Prostate gland (tissue), 2 donors: ENCODE data around the gene WFS1. TPM values are rescaled to one million over a fixed set of nuclear protein-coding genes. Genes with fewer than 3 reads are reported as not detected.

ENCODE experiments used
- DNase-seq: peaks from one replicate; pipeline ENCODE4 v3.0.0-alpha.2; 2019; ENCODE audit warnings: low spot score
- H3K27ac ChIP-seq, 2 donors: fragments of 200-600 bp; sonication (generic); 2 replicates each; pipeline ENCODE4 v1.5.1; 2017 to 2019
- H3K27me3 ChIP-seq: fragments of 200-600 bp; sonication (generic); replicated peaks from 2 replicates; pipeline ENCODE4 v1.5.1; 2019; ENCODE audit not compliant: insufficient read depth
- H3K36me3 ChIP-seq, 2 donors: fragments of 200-600 bp; sonication (generic); 1 replicate in 1 of 2; 2 replicates in 1 of 2; pipeline versions ENCODE4 v1.5.1 to v1.8.1; 2017 to 2019
- H3K4me1 ChIP-seq: fragments of 200-600 bp; sonication (generic); replicated peaks from 2 replicates; pipeline ENCODE4 v1.5.1; 2019
- H3K4me3 ChIP-seq, 2 donors: fragments of 200-600 bp; sonication (generic); 2 replicates each; pipeline ENCODE4 v1.5.1; 2017 to 2019
- H3K9me3 ChIP-seq: fragments of 200-600 bp; sonication (generic); 2 replicates; pipeline ENCODE4 v1.5.1; 2017
- CTCF ChIP-seq, 4 experiments: fragments of 200-600 bp in 2 of 4; fragments of 450-650 bp in 2 of 4; sonication (generic) in 2 of 4; IDR thresholded peaks; 1 replicate in 3 of 4; 2 replicates in 1 of 4; pipeline ENCODE4 v1.5.1; 2016 to 2019; ENCODE audit warnings: antibody characterized with exemption in 4 of 4, mild to moderate bottlenecking in 2 of 4, moderate library complexity in 2 of 4
- POLR2A ChIP-seq: fragments of 450-650 bp; IDR thresholded peaks from one replicate; pipeline ENCODE4 v1.6.1; 2016; ENCODE audit warnings: antibody characterized with exemption, mild to moderate bottlenecking
- POLR2AphosphoS5 ChIP-seq: sonication (generic); formaldehyde crosslinking; IDR thresholded peaks from one replicate; pipeline ENCODE4 v1.6.1; 2017; ENCODE audit warnings: antibody characterized with exemption
- WGBS: methylation state at CpG from one replicate; pipeline ENCODE4 v1.1.5; 2018; 5-methylcytosine and 5-hydroxymethylcytosine counted together
- intact Hi-C: fragments of 100-400 bp; cut with DNase I; formaldehyde crosslinking; loops from one replicate; pipeline ENCODE4 v1.14.2; 2022
- total RNA-seq, 2 donors: library from RNA; depleted of rRNA; stranded (reverse); fragments of >200 nt; gene quantifications; one replicate each; pipeline ENCODE4 v1.1.0, GENCODE V29; 2016

The WFS1 gene
- total RNA-seq, 2 donors from 2014 or later: 53.4 to 169 TPM

DNA sequence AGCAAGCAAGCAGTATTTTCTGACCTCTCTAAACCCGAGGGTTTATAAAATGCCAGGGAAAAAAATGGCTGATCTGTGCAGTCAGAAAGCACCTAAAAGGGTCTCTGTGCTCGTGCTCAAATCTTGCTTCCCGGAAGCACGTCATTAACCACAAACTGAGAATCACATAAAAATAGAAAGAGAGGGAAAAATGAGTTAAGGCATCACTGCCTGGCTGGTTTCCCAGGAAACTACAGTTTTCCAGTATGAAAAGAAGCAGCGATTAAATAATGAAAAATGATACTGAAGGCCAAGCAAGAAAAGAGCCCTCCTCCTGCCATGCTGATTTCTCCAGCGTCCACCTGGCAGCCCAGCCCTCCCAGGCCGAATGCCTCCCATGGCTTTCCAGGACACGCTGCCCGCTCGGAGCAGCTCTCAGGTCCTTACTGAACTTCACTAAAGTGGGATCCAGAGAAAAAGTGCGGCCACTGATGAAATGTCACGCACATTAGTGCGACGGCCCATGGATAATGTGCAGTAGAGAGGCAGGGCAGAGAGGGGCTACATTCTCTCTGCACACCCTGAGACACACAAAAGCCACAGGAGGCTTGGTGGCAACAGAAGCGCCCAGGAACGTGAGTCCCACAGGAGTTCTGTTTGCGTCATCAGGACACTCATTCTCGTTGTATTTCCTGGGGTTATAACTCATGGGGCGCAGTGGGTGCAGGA lies 80.4 kb downstream of the WFS1 start:
- intact Hi-C loops: no loop called here
- no peak for TF ChIP-seq CTCF (IDR thresholded peaks at IDR 0.05)
- no peak for TF ChIP-seq POLR2AphosphoS5
- TF ChIP-seq POLR2A: no peak
- Histone ChIP-seq H3K27ac (no peak overlapping the region), H3K4me3 (no peak overlapping the region), H3K9me3 (no peaks in the 10 kb centered on the region), H3K4me1 (no peaks in the 10 kb centered on the region), H3K36me3 (no peaks in the 10 kb centered on the region), H3K27me3 (no peaks in the 10 kb centered on the region)
- WGBS: 63% methylated on average over 19 of the region's 19 CpGs
- DNase-seq: no peak

DNA sequence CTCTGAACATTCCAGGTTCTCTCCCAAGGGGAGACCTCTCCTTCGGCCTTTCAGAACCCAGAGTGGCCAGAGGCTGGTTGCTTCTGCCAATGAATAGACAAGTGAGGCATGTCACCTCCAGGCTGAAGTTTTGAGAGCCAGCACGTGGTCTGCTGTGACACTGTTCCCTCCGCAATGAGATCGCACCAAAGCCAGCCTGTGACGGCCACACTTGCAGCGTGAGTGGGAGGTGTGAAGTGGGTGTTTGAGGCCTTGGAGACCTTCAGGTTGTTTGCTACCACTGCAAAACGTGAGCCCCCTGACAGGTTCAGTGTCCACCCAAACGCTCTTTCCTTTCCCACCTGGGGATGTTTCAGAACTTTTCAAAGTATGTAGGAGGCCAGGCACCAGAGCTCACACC lies 81.0 kb downstream of the WFS1 start:
- TF ChIP-seq POLR2A: no peak
- TF ChIP-seq POLR2AphosphoS5: no peak
- TF ChIP-seq CTCF (IDR thresholded peaks at IDR 0.05): no peak
- intact Hi-C loops: no loop called here
- WGBS: 80% methylated on average over 8 of the region's 8 CpGs
- Histone ChIP-seq H3K4me1 (no peaks in the 10 kb centered on the region), H3K36me3 (no peaks in the 10 kb centered on the region), H3K27ac (no peak overlapping the region), H3K4me3 (no peak overlapping the region), H3K9me3 (no peaks in the 10 kb centered on the region), H3K27me3 (no peaks in the 10 kb centered on the region)
- DNase-seq: no peak

DNA sequence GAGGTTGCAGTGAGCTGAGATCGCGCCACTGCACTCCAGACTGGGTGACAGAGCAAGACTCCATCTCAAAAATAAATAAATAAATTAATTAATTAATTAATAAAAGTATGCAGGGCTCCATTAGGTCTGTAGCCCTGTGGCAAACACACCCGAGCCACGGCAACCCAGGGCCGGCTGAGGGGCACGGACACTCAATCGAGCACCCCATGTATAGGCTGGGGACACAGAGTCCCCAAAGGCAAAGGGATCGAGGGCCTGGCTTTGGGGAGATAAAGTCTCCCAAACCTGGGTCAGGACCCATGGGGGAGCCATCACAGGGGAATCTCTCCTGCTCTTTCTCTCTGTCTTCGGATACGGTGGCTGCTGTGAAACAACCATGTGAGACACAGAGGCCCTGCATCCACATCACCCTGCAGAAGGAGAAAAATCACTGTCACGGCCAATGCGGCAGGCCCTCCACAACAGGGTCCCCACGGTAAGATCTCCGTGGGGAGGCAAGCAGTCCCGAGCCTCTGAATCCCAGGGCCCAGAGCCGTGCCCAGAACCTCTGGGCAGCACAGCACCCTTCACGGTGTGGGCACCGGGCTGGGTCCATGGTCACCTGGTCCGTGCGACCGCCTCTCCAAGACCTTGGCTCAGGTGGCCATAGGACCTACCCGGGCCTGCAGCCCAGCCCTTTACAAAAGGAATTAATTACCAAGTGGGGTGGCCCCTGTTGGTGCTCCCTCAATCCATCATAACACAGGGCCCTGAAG lies 81.8 kb downstream of the WFS1 start:
- Histone ChIP-seq H3K27ac (no peak overlapping the region), H3K9me3 (no peaks in the 10 kb centered on the region), H3K36me3 (no peaks in the 10 kb centered on the region), H3K4me3 (no peak overlapping the region), H3K4me1 (no peaks in the 10 kb centered on the region), H3K27me3 (no peaks in the 10 kb centered on the region)
- DNase-seq: no peak
- 91% methylated on average over 22 of the region's 22 CpGs for WGBS
- no peak for TF ChIP-seq CTCF (IDR thresholded peaks at IDR 0.05)
- intact Hi-C loops: no loop called here

GRCh38 chr4:6352031-6352692 lies 82.5 kb downstream of the WFS1 start:
- intact Hi-C loops: no loop called here
- no peak overlapping the region for H3K27ac ChIP-seq
- DNase-seq: no peak
- no peaks in the 10 kb centered on the region for H3K27me3 ChIP-seq
- no peak for TF ChIP-seq POLR2AphosphoS5
- TF ChIP-seq CTCF (IDR thresholded peaks at IDR 0.05): no peak
- TF ChIP-seq POLR2A: no peak
- H3K36me3 ChIP-seq: no peaks in the 10 kb centered on the region
- WGBS: 76% methylated on average over 13 of the region's 13 CpGs
- no peaks in the 10 kb centered on the region for H3K4me1 ChIP-seq
- H3K4me3 ChIP-seq: no peak overlapping the region
- no peaks in the 10 kb centered on the region for H3K9me3 ChIP-seq

Other genes with a start within 250 kb of the WFS1 start
- 10 to 100 TPM; 22.4 to 29.1 TPM for gene JAKMIP1, start 69.3 kb upstream of the WFS1 start, total RNA-seq
- gene PPP2R2C, start 202.8 kb downstream of the WFS1 start, total RNA-seq: 10 to 100 TPM in 1 of 2 donors, 1 to 10 TPM in 1; 8.0 to 10.4 TPM